K562 (cell line): ENCODE data around the gene SPOCK2. TPM values are rescaled to one million over a fixed set of nuclear protein-coding genes. Genes with fewer than 3 reads are reported as not detected.

ENCODE experiments used
- BMI1 ChIP-seq: fragments of 150-350 bp; IDR thresholded peaks from 2 replicates; pipeline ENCODE4 v1.6.1; 2014; ENCODE audit warnings: low read length
- BRD9 ChIP-seq: fragments of 450-650 bp; IDR thresholded peaks from 2 replicates; pipeline ENCODE4 v1.6.1; 2018; ENCODE audit warnings: low read depth; ENCODE audit not compliant: partially characterized antibody
- DPF2 ChIP-seq: fragments of 450-650 bp; IDR thresholded peaks from 2 replicates; pipeline ENCODE4 v1.6.1; 2016
- ELF2 ChIP-seq: fragments of 250-450 bp; sonication (Bioruptor Pico); IDR thresholded peaks from 2 replicates; pipeline ENCODE4 v1.5.0; 2021; ENCODE audit warnings: mild to moderate bottlenecking
- FOXJ3 ChIP-seq: sonication (generic); formaldehyde crosslinking; IDR thresholded peaks from 2 replicates; pipeline ENCODE4 v1.4.0; 2020; ENCODE audit warnings: mild to moderate bottlenecking, missing genetic modification reagents
- FOXM1 ChIP-seq, 2 experiments: fragments of 450-650 bp in 1 of 2; sonication (generic) in 1 of 2; formaldehyde crosslinking in 1 of 2; IDR thresholded peaks; 2 replicates each; pipeline versions ENCODE4 v1.6.1 to v1.9.0; 2017 to 2022; ENCODE audit warnings: low read depth in 2 of 2, mild to moderate bottlenecking in 2 of 2, missing genetic modification reagents in 1 of 2, moderate library complexity in 1 of 2
- GABPB2 ChIP-seq: fragments of 250-450 bp; sonication (Bioruptor Pico); conservative IDR thresholded peaks from 2 replicates; pipeline ENCODE4 v1.5.1; 2021; ENCODE audit warnings: mild to moderate bottlenecking
- HCFC1 ChIP-seq: IDR thresholded peaks from 2 replicates; pipeline ENCODE4 v1.6.1; 2012; ENCODE audit warnings: low read depth, low read length, improper control_type of control experiment
- HDAC8 ChIP-seq: fragments of 450-650 bp; IDR thresholded peaks from 2 replicates; pipeline ENCODE4 v1.6.1; 2016; ENCODE audit warnings: mild to moderate bottlenecking, missing genetic modification characterization, moderate library complexity, missing compliant biosample characterization
- HSF4 ChIP-seq: fragments of 250-450 bp; sonication (Bioruptor Pico); IDR thresholded peaks from 2 replicates; pipeline ENCODE4 v2.1.2; 2022; ENCODE audit warnings: mild to moderate bottlenecking, moderate library complexity, borderline replicate concordance
- MEF2D ChIP-seq: conservative IDR thresholded peaks from 2 replicates; pipeline ENCODE4 v1.6.1; 2016; ENCODE audit warnings: low read depth, missing genetic modification characterization, missing compliant biosample characterization
- NFATC3 ChIP-seq: fragments of 450-650 bp; IDR thresholded peaks from 2 replicates; pipeline ENCODE4 v1.6.1; 2017; ENCODE audit warnings: mild to moderate bottlenecking
- PYGO2 ChIP-seq: fragments of 450-650 bp; IDR thresholded peaks from 2 replicates; pipeline ENCODE4 v1.6.1; 2016; ENCODE audit warnings: mild to moderate bottlenecking, missing genetic modification characterization, moderate library complexity, missing compliant biosample characterization
- RBM25 ChIP-seq: fragments of 200-400 bp; formaldehyde crosslinking; IDR thresholded peaks from 2 replicates; pipeline ENCODE4 v1.6.1; 2018; ENCODE audit warnings: low read length, low read depth, moderate library complexity; ENCODE audit not compliant: severe bottlenecking
- RERE ChIP-seq: sonication (generic); formaldehyde crosslinking; IDR thresholded peaks from 2 replicates; pipeline ENCODE4 v1.8.0; 2023; ENCODE audit warnings: missing genetic modification reagents, mild to moderate bottlenecking, borderline replicate concordance
- SMAD3 ChIP-seq: fragments of 450-650 bp; formaldehyde crosslinking; conservative IDR thresholded peaks from 2 replicates; pipeline ENCODE4 v1.4.0; 2020; ENCODE audit warnings: mild to moderate bottlenecking
- SMARCE1 ChIP-seq: fragments of 450-650 bp; IDR thresholded peaks from 2 replicates; pipeline ENCODE4 v1.7.1; 2016; ENCODE audit warnings: mild to moderate bottlenecking
- ZNF140 ChIP-seq: fragments of 250-450 bp; sonication (Bioruptor Pico); IDR thresholded peaks from 2 replicates; pipeline ENCODE4 v1.8.0; 2021; ENCODE audit warnings: moderate library complexity, mild to moderate bottlenecking, inconsistent platforms
- ZNF253 ChIP-seq: fragments of 250-450 bp; sonication (Bioruptor Pico); conservative IDR thresholded peaks from 2 replicates; pipeline ENCODE4 v1.6.1; 2021; ENCODE audit warnings: mild to moderate bottlenecking
- ZNF445 ChIP-seq: fragments of 250-450 bp; sonication (Bioruptor Pico); IDR thresholded peaks from 2 replicates; pipeline ENCODE4 v1.4.0; 2020; ENCODE audit warnings: low read depth, mild to moderate bottlenecking, moderate library complexity
- ZNF507 ChIP-seq: conservative IDR thresholded peaks from 2 replicates; pipeline ENCODE4 v1.6.1; 2017; ENCODE audit warnings: missing genetic modification characterization, missing compliant biosample characterization
- ZNF655 ChIP-seq: fragments of 250-450 bp; sonication (Bioruptor Pico); IDR thresholded peaks from 2 replicates; pipeline ENCODE4 v1.5.0; 2021
- polyA plus RNA-seq, 8 experiments: library from polyadenylated mRNA; depleted of rRNA in 4 of 8; stranded (reverse) in 5 of 8; unstranded in 3 of 8; fragments of >200 nt; fragmentation: Nextera tagmentation in 2 of 8; fragmentation: Illumina TruSeq in 1 of 8; extraction: Ambion mirVana in 2 of 8; extraction: Trizol in 1 of 8; gene quantifications; 2 replicates each; pipeline versions ENCODE4 v1.2.1 to v1.2.3, GENCODE V29; 2011 to 2014; ENCODE audit warnings: inconsistent platforms in 1 of 8, missing spikeins in 1 of 8
- total RNA-seq, 7 experiments: library from RNA; depleted of rRNA in 6 of 7; stranded (reverse); fragments of >200 nt in 6 of 7; fragmentation: Illumina TruSeq in 2 of 7; extraction: Trizol in 2 of 7; gene quantifications; 2 replicates each; pipeline versions ENCODE4 v1.2.1 to v1.2.3, GENCODE V29; 2011 to 2021; ENCODE audit warnings: low replicate concordance in 1 of 7

Gene SPOCK2
- total and polyA plus RNA-seq, 9 of the 15 experiments (the other 6 are each of a cell fraction or from before 2014, with no cell fraction given) = 0.04 to 0.86 (median 0.11) TPM; not detected in 2

GRCh38 chr10:72097448-72098300 lies 9.3 kb upstream of the SPOCK2 start (continued):
- peak; percentile 55; the same call in 1 of the 2 replicates for TF ChIP-seq FOXM1 (IDR thresholded peaks at IDR 0.05; ENCODE audit: low read depth)
- no peak for TF ChIP-seq FOXM1 (CRISPR knock-in tag; IDR thresholded peaks at IDR 0.05; ENCODE audit: low read depth)
- TF ChIP-seq MEF2D (tag) = peak; percentile 70
- TF ChIP-seq DPF2 = peak; percentile 91
- no peak for TF ChIP-seq ZNF655 (CRISPR knock-in tag)
- TF ChIP-seq RBM25 = no peak
- no peak for TF ChIP-seq ZNF507 (tag)
- no peak for TF ChIP-seq HDAC8
- TF ChIP-seq RERE = no peak
- TF ChIP-seq ZNF253 (CRISPR knock-in tag) = no peak
- no peak for TF ChIP-seq FOXJ3
- no peak for TF ChIP-seq HSF4 (CRISPR knock-in tag)
- TF ChIP-seq SMARCE1 = peak; percentile 95
- TF ChIP-seq ELF2 = no peak
- TF ChIP-seq HCFC1 = no peak
- TF ChIP-seq ZNF445 (CRISPR knock-in tag) = no peak
- no peak for TF ChIP-seq BRD9
- no peak for TF ChIP-seq PYGO2 (tag)
- no peak for TF ChIP-seq BMI1
- no peak for TF ChIP-seq GABPB2 (CRISPR knock-in tag)
- TF ChIP-seq ZNF140 = no peak
- TF ChIP-seq SMAD3 (CRISPR knock-in tag) = no peak
- TF ChIP-seq NFATC3 = no peak
